Right cardiac atrium (tissue), 5 donors: ENCODE data around the gene CCDC78. TPM values are rescaled to one million over a fixed set of nuclear protein-coding genes. Genes with fewer than 3 reads are reported as not detected.
"Not testable (repeated sequence)": the region's sequence is repeated elsewhere in the genome, so short reads cannot be mapped to it uniquely, and the experiment has no call there.

Experiments
- ATAC-seq, 2 donors: fragments of 200-7000 bp; cut with Tn5 transposase; one replicate each; pipeline versions ENCODE4 v1.8.0 to v1.9.1; 2020; ENCODE audit warnings: moderate library complexity in 2 of 2, mild to moderate bottlenecking in 1 of 2
- DNase-seq, 3 donors: peaks; one replicate each; pipeline ENCODE4 v3.0.0-alpha.2; 2020
- H3K27ac ChIP-seq: one replicate; pipeline ENCODE4 v1.5.1; 2013; ENCODE audit warnings: mild to moderate bottlenecking, low read length, control low read depth, moderate library complexity
- H3K27me3 ChIP-seq: one replicate; pipeline ENCODE4 v1.6.1; 2013; ENCODE audit not compliant: control insufficient read depth, insufficient read depth
- H3K4me1 ChIP-seq: one replicate; pipeline ENCODE4 v1.6.1; 2013; ENCODE audit warnings: low read length; ENCODE audit not compliant: control insufficient read depth, insufficient read depth
- H3K4me3 ChIP-seq: one replicate; pipeline ENCODE4 v1.5.1; 2013; ENCODE audit warnings: low read length, control low read depth
- H3K9me3 ChIP-seq: one replicate; pipeline ENCODE4 v1.6.1; 2013; ENCODE audit warnings: low read length; ENCODE audit not compliant: control insufficient read depth
- WGBS: extraction: QIAGEN DNeasy Blood & Tissue Kit; methylation state at CpG from one replicate; pipeline ENCODE4 v1.1.7; 2013; 5-methylcytosine and 5-hydroxymethylcytosine counted together
- intact Hi-C, 4 donors: fragments of 100-400 bp; cut with DNase I; formaldehyde crosslinking; loops; one replicate each; pipeline versions ENCODE4 v1.11.0 to v1.14.0; 2022 to 2023
- polyA plus RNA-seq: library from polyadenylated mRNA; stranded (reverse); fragments of 200-250 nt; gene quantifications from one replicate; pipeline ENCODE4 v1.2.3, GENCODE V29; 2013
- total RNA-seq, 4 donors: library from RNA; stranded (reverse); fragmentation: NEBNext Ultra II Directional; extraction: Animal tissue kit (Norgen Biotek cat#: 25700); gene quantifications; one replicate each; pipeline ENCODE4 v1.2.1, GENCODE V29; 2021
- donor health status: healthy with polysubstance abuse.
- donor health status: DM: no; HTN: yes; CAD: no.
- donor health status: DM: no; HTN: no; CAD: no.
- donor health status: DM: no; HTN: yes; CAD: no; lungs with severe emphysema.
- donor health status: DM: yes; HTN: yes; CAD: no.

The CCDC78 gene
- total and polyA plus RNA-seq, 5 donors = 0.36 to 0.97 (median 0.44) TPM; not detected in 1

- DNase-seq (no peak), ATAC-seq (peak in 1 of 2 donors; percentile 10)
- no peaks in the 10 kb centered on the region for H3K27me3 ChIP-seq
- no peak overlapping the region for H3K27ac ChIP-seq
- intact Hi-C loops = no loop called here
- no peaks in the 10 kb centered on the region for H3K9me3 ChIP-seq
- H3K4me1 ChIP-seq = peaks cover 6% of the 10 kb centered on the region
- WGBS = 2% methylated on average over 71 of the region's 71 CpGs
- H3K4me3 ChIP-seq = peak overlapping the region; percentile 8
These were observed 30.7 kb downstream of the CCDC78 start for GRCh38 chr16:695355-696089.

GRCh38 chr16:694863-695354, 31.3 kb downstream of the CCDC78 start:
- Histone ChIP-seq H3K9me3 (no peaks in the 10 kb centered on the region), H3K4me3 (peak overlapping the region; percentile 8), H3K4me1 (peaks cover 6% of the 10 kb centered on the region), H3K27me3 (no peaks in the 10 kb centered on the region), H3K27ac (no peak overlapping the region)
- ATAC-seq = no peak
- 1% methylated on average over 37 of the region's 37 CpGs for WGBS
- intact Hi-C loops = no loop called here
- no peak for DNase-seq

GRCh38 chr16:694187-694862, 31.9 kb downstream of the CCDC78 start:
- no peak for DNase-seq
- no peak overlapping the region for H3K4me3 ChIP-seq
- H3K27ac ChIP-seq = no peak overlapping the region
- no peaks in the 10 kb centered on the region for H3K27me3 ChIP-seq
- no peak for ATAC-seq
- intact Hi-C loops = no loop called here
- H3K9me3 ChIP-seq = no peaks in the 10 kb centered on the region
- 3% methylated on average over 61 of the region's 64 CpGs for WGBS
- peaks cover 9% of the 10 kb centered on the region for H3K4me1 ChIP-seq

- intact Hi-C loops = no loop called here
- no peak overlapping the region for H3K4me3 ChIP-seq
- H3K4me1 ChIP-seq = peaks cover 10% of the 10 kb centered on the region
These were observed 32.5 kb downstream of the CCDC78 start for GRCh38 chr16:693766-694165.

GRCh38 chr16:693364-693763, 32.9 kb downstream of the CCDC78 start:
- Histone ChIP-seq H3K9me3 (no peaks in the 10 kb centered on the region), H3K4me1 (peaks cover 10% of the 10 kb centered on the region), H3K27me3 (no peaks in the 10 kb centered on the region), H3K27ac (no peak overlapping the region), H3K4me3 (no peak overlapping the region)
- ATAC-seq (no peak), DNase-seq (no peak)
- 39% methylated on average over 22 of the region's 22 CpGs for WGBS
- intact Hi-C loops = no loop called here

More at GRCh38 chr16:693766-694165, 32.5 kb downstream of the CCDC78 start:
- Histone ChIP-seq H3K27ac (no peak overlapping the region), H3K27me3 (no peaks in the 10 kb centered on the region), H3K9me3 (no peaks in the 10 kb centered on the region)
- DNase-seq (no peak), ATAC-seq (no peak)
- WGBS = 9% methylated on average over 36 of the region's 37 CpGs

- WGBS = 65% methylated on average over 10 of the region's 10 CpGs
- H3K4me1 ChIP-seq = peaks cover 10% of the 10 kb centered on the region
- DNase-seq (no peak), ATAC-seq (no peak)
- no peak overlapping the region for H3K4me3 ChIP-seq
- intact Hi-C loops = no loop called here
- H3K27me3 ChIP-seq = no peaks in the 10 kb centered on the region
- no peaks in the 10 kb centered on the region for H3K9me3 ChIP-seq
- no peak overlapping the region for H3K27ac ChIP-seq
These were observed 33.7 kb downstream of the CCDC78 start for GRCh38 chr16:692356-693108.

- ATAC-seq, H3K27ac ChIP-seq, H3K4me3 ChIP-seq, DNase-seq, H3K27me3 ChIP-seq, H3K9me3 ChIP-seq, intact Hi-C loops: not testable (repeated sequence)
- 90% methylated on average over 16 of the region's 16 CpGs for whole genome bisulfite sequencing
- peaks cover 10% of the 10 kb centered on the region for H3K4me1 ChIP-seq
These were observed 35.0 kb downstream of the CCDC78 start for GRCh38 chr16:691242-691641.

GRCh38 chr16:689175-689897, 36.9 kb downstream of the CCDC78 start:
- Histone ChIP-seq H3K27ac (peak overlapping the region; percentile 61), H3K27me3 (no peaks in the 10 kb centered on the region), H3K4me1 (peaks cover 5% of the 10 kb centered on the region), H3K9me3 (no peaks in the 10 kb centered on the region), H3K4me3 (peak overlapping the region; percentile 77)
- intact Hi-C loops = no loop called here
- no peak for DNase-seq
- ATAC-seq = no peak
- WGBS = 84% methylated on average over 26 of the region's 26 CpGs

- 91% methylated on average over 19 of the region's 19 CpGs for WGBS
- no peak overlapping the region for H3K4me3 ChIP-seq
- peaks cover 5% of the 10 kb centered on the region for H3K4me1 ChIP-seq
- H3K9me3 ChIP-seq = no peaks in the 10 kb centered on the region
- H3K27ac ChIP-seq = no peak overlapping the region
- ATAC-seq = no peak
- intact Hi-C loops = no loop called here
- H3K27me3 ChIP-seq = no peaks in the 10 kb centered on the region
- DNase-seq = no peak
These were observed 38.7 kb downstream of the CCDC78 start for GRCh38 chr16:687499-687898.

GRCh38 chr16:686459-687260, 39.6 kb downstream of the CCDC78 start:
- no peak for ATAC-seq
- Histone ChIP-seq H3K9me3 (no peaks in the 10 kb centered on the region), H3K27me3 (no peaks in the 10 kb centered on the region), H3K27ac (no peak overlapping the region), H3K4me3 (no peak overlapping the region), H3K4me1 (peaks cover 6% of the 10 kb centered on the region)
- DNase-seq = no peak
- 94% methylated on average over 51 of the region's 51 CpGs for WGBS
- intact Hi-C loops = no loop called here
